ENCODE measurements around the gene INKA1.

DNA sequence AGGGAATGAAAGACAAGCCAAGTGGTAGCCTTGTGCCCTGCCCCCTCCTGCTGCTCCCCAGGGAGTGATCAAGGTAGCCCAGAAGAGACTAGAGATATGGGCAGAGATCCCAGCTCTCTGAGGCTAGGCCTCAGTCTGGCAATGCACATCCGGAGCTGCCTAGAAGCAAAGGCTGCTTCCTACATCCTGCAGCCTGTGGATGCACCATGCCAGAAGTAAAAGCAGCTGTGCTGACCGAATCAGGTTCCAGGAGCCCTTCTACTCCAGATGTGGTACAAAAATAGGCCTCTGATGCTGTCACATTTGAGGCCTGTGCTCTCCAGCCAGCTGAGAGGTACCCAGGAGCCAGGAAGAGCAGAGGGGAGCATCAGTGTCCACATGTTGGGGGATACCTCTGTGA, 37.3 kb downstream of the INKA1 start:
- TF ChIP-seq, protein P1, sequence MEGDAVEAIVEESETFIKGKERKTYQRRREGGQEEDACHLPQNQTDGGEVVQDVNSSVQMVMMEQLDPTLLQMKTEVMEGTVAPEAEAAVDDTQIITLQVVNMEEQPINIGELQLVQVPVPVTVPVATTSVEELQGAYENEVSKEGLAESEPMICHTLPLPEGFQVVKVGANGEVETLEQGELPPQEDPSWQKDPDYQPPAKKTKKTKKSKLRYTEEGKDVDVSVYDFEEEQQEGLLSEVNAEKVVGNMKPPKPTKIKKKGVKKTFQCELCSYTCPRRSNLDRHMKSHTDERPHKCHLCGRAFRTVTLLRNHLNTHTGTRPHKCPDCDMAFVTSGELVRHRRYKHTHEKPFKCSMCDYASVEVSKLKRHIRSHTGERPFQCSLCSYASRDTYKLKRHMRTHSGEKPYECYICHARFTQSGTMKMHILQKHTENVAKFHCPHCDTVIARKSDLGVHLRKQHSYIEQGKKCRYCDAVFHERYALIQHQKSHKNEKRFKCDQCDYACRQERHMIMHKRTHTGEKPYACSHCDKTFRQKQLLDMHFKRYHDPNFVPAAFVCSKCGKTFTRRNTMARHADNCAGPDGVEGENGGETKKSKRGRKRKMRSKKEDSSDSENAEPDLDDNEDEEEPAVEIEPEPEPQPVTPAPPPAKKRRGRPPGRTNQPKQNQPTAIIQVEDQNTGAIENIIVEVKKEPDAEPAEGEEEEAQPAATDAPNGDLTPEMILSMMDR (optimal IDR thresholded peaks at IDR 0.05 in 1 of 3, IDR thresholded peaks at IDR 0.05 in 1 of 3, conservative IDR thresholded peaks at IDR 0.05 in 1 of 3; ENCODE audit: extremely low read depth in 1 of 3, insufficient read depth in 2 of 3, low read length in 3 of 3) = no peak
- no peak for TF ChIP-seq EZH2 (IDR thresholded peaks at IDR 0.05; ENCODE audit: low read length)
